ENCODE results near the gene SERINC2.

Gene SERINC2

GRCh38 chr1:31434101-31434871, 21.3 kb downstream of the SERINC2 start:
- DNase-seq (ENCODE audit: low read depth in 2 of 2): no peak

DNA sequence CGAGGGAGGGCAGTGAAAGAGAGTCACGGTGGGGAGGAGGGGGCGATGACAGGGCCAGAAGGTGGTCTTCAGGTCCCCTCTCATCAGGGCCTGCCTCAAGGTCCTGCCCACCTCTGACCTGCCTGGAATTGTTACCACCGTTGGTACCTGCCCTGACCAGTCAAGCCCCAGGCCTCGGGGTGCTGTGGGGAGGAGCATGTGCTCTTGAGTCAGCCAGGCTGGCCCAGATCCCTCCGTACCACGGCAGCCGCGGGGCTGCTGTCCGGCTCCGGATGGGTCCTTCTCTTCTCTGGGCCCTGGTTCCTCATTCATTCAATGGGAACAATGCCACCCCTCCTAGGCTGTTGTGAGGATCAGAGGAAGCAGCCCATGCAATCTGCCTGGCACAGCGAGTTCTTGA, 22.0 kb downstream of the SERINC2 start:
- DNase-seq (ENCODE audit: low read depth in 2 of 2): no peak

DNA sequence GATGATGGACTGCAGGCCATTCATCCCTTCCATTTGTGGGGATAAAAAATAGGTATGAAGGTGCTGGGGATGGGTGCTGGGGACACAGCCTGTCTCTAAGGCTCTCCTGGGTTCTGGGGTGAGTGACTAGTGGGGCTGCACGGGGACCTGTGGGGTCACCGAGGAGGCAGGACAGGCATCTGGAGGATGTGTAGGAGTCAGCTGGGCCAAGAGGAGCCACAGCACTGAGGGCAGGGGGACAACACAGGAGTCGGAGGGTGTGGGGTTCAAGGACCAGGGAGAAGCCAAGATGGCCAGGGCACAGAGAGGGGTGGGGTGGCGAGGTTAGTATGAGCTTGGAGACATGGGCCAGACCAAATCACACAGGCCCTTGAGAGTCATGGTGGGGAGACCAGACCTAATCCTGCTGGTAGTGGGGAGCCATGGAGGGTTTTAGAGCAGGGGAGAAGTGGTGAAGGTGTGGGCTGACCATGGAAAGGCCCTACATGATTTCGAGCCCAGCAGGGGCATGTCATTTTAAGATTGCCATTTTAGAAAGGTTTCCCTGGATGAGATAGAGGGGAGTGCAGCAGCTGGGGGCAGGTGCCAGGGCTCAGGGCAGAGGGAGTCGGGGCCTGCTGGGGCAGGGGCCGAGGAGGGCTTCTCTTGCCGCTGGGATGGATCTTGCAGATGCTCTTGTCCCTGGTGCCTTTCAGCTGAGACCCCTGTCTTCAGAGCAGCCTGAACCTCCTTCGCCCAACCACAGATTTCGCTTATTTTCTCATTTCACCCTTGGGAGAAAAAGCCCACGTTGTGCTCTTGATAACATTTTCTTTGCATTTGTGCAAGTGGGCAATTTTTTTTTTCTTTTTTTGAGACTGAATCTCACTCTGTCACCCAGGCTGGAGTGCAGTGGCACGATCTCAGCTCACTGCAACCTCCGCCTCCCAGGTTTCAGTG, 22.7 kb downstream of the SERINC2 start:
- DNase-seq (ENCODE audit: low read depth in 2 of 2): no peak

DNA sequence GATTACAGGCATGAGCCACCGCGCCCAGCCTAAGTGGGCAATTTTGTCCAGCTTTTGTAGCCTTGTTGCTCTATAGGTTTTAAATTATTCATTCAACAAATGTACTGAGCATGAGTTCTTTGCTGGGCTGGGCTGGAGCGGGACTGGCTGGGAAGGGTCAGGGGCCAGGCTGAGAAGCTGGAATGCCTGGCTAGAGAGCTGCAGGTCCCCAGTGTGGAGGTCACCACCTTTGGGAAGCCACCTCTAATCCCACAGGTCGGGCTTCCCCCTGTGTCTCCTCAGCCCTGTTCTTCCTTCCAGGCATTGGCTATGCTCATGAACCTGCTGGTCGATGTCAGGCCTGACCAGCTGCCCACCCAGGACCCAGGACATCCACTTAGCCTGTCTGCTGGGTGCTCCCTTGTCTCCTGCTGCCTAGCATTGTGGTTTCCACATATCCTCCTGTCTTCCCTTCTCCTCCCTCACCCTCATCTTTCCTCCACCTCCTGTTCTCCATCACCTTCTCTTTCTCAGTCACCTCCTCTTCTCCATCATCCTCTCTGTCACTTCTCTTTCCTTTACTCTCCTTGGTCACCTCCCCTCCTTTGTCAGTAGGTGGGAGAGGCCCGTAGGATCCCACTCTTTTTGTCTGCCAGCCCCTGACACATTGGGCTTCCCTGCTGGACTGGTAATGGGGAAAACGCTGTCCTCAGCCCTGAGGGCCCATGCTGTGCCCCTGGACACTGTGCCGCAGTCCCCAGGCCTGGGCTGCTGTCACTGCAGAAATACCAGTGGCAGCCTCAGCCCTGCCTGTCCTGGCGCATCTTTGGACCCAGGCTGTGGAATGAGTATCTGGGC, 23.8 kb downstream of the SERINC2 start:
- no peak for DNase-seq (ENCODE audit: low read depth in 2 of 2)

- DNase-seq (ENCODE audit: low read depth in 2 of 2): no peak
Measured at GRCh38 chr1:31437433-31438037, 24.5 kb downstream of the SERINC2 start.

GRCh38 chr1:31439276-31439675, 26.3 kb downstream of the SERINC2 start:
- DNase-seq (ENCODE audit: low read depth in 2 of 2): no peak

GRCh38 chr1:31441073-31441472, 28.1 kb downstream of the SERINC2 start:
- no peak for DNase-seq (ENCODE audit: low read depth in 2 of 2)

- DNase-seq (ENCODE audit: low read depth in 2 of 2): no peak
Measured at GRCh38 chr1:31441558-31441957, 28.5 kb downstream of the SERINC2 start.

- DNase-seq (ENCODE audit: low read depth in 2 of 2): no peak
Measured at GRCh38 chr1:31441970-31442647, 29.1 kb downstream of the SERINC2 start.

DNA sequence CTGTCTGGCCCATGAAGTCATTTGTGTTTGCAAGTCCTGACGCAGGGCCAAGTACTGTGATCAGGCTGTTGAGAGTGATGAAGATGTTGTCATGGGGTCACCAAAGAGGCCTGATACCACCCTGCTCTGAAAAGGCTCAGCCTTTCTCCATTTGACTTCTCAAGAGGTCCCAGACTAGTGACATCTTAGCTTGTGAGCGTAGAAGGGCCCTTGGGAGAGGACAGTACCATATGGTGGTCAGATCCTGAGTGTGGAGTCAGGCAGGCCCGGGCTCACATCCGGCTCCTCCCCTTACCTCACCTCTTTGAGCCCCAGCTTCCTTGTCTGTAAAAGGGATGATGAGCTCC, 29.6 kb downstream of the SERINC2 start:
- DNase-seq (ENCODE audit: low read depth in 2 of 2): no peak

DNA sequence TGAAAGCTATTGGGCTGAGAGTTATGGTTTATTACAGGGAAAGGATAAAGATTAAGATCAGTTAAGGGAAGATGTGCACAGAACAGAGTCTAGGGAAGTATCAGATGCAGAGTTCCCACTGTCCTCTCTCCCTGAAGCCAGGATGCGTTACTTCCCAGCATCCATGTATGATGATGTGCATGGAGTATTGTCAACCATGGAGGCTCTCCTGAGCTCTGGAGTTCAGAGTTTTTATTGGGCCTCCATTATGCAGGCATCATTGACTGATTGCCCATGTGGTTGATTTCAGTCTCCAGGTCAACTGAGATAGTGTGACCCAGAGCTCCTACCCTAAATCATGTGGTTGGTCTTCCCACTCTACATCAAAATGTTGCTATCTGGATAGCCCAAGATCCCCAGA, 30.7 kb downstream of the SERINC2 start:
- DNase-seq (ENCODE audit: low read depth in 2 of 2): no peak

DNA sequence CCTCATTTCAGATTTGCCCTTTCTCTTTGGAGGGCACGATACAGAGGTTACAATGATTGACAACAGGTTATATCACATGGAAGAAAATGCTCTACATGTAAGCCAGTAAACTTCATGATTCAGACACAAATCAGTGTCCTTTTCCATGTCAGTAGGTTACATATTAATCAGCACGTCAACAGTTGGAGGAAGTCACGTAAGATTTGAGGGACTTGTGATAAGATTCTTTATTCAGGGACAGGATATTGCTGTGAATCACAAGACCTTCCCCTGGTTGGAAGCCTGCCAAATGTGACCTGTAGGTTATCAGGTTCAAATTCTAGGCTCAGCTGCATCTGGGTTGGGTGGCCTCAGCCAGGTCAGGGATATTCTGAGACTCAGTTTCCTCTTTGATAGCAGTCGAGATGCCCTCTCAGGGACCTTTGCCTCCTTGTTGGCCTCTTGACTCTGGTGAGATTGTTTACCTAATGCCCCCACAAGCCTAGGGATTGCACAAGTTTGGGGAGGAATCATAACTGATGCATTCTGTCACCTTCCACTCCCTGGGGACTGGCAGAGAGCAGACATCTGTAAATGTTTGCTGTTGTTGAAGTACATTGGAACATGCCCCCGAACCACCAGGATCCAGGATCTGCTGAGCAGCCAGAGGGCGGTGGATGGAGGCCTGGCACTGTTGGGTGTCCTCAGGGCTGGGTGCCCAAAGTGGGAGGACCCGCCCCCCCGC, 31.9 kb downstream of the SERINC2 start:
- DNase-seq (ENCODE audit: low read depth in 2 of 2): no peak

- no peak for DNase-seq (ENCODE audit: low read depth in 2 of 2)
Measured at GRCh38 chr1:31445951-31446350, 32.9 kb downstream of the SERINC2 start.

DNA sequence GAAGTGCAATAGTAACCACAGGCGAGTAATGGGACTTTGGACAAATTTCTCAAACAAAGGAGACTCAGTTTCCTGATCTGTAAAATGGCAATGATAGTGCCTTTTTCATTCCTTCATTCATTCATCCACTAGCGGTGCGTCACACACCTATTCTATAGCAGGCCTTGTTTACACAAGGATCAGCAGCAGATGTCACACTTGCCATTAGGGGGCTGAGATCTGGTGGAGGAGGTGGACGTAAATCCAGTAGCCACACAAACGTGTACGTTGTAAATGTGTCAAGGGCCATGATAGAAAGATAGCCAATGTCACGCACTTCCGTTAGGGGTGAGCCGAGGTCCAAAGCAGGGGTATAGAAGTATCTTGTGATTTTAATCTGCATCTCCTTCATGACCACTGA, 34.2 kb downstream of the SERINC2 start:
- DNase-seq (ENCODE audit: low read depth in 2 of 2): no peak

DNA sequence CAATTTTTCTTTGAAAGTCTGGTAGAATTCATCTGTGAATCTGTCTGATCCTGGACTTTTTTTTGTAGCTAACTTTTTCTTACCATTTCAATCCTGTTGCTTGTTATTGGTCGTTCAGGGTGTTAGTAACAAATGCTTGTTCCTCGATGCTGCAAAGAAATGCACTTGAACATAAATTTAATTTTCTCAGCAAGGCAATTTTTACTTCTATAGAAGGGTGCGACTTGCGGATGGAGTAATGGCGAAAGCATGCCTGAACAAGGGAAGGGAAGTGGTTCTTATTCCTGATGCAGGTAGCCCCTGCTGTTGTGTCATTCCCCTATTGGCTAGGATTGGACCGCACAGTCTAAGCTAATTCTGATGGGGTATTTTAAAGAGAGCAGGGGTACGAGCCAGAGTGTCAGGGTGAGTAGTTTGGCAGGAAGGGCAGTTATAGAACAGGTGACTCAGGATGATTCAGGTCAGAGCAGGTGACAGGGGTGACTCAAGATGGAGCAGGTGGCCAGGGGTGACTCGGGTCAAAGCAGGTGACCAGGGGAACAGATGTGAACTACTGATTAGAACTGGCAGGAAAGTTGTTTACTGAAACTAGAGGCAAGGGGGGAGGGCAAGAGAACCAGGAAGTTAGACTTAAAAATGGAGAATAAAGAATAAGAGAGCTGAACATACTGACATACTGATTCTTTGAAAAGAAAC, 40.5 kb downstream of the SERINC2 start:
- DNase-seq (ENCODE audit: low read depth in 2 of 2): no peak

DNA sequence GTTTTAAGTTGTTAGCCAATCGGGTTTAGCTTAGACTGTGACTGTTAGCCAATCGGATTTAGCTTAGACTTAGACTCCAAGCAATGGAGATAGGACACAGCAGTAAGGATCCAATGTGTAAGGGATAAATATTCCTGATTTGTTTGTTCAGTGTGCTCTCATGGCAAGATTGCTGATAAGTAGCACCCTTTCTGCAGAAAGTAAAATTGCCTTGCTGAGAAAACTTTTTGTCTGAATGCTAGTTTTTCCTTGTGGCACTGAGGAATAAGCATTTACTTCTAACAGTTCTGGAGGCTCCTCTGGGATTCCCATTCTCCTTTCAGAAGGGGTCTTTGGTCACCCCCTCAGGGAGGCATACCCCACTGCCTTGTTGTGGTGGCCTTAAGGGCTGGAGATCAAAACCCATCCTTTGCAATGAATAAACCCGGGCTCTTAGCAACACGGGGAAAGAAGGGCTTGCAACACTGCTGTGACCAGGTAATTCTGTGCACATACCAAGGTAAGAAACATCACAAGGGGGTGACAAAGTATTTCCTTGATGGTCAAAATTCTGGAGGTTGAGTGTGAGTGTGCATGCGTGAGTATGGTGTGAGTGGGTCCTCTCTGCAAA, 45.4 kb downstream of the SERINC2 start:
- no peak for DNase-seq (ENCODE audit: low read depth in 2 of 2)

GRCh38 chr1:31460027-31460426, 47.0 kb downstream of the SERINC2 start:
- no peak for DNase-seq (ENCODE audit: low read depth in 2 of 2)

- DNase-seq (ENCODE audit: low read depth in 2 of 2): no peak
Measured at GRCh38 chr1:31467005-31467674, 54.1 kb downstream of the SERINC2 start.

DNA sequence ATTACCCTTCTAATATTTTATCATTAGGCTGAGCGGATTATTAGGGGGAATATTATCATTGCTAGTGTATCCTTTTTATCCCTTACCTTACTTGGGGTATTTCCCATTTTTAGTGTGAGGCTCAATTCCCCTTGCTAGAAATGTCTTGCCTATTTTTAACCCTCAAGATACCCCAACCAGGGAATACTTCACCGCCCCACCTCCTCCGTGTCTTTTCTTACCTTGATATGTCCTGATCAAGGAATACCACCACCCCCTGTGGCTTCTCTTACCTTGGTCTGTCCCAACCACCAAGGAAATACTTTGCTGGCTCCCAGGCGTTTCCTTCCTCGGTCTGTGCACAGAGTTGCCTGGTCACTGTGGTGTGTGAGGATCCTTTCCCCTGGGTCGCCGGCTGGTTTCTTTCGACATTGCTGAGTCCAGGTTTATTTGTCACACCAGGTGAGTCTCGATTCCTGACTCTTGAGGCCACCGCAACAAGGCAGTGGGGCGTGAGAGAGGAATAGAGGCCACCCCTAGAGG, 57.8 kb downstream of the SERINC2 start:
- no peak for DNase-seq (ENCODE audit: low read depth in 2 of 2)

Measured in stimulated activated CD4-positive, alpha-beta T cell treated with anti-CD3 and anti-CD28 coated beads, Interleukin-1b, Interleukin-23, amount 100 ng/mL, for 4 hours (primary cell).